ENCODE measurements around the gene SPTSSB.

DNA sequence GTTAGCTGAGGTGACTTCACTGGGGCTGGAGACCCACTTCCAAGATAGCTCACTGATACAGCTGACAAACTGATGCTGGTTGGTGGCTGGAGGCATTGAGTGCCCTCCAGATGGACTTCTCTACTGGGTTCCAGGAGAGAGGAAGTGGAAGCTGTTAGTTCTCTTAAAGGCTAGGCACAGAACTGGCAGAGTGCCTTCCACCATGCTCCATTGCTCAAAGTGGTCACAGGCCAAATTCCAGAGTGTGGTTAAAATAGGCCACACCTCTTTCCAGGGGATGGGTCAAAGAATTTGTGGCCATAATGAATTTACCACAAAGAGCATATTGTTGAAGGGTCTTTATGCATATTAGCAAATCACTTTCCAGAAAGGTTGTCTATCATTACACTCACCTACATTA is 76.0 kb downstream of the SPTSSB start:
- TF ChIP-seq, protein P1, sequence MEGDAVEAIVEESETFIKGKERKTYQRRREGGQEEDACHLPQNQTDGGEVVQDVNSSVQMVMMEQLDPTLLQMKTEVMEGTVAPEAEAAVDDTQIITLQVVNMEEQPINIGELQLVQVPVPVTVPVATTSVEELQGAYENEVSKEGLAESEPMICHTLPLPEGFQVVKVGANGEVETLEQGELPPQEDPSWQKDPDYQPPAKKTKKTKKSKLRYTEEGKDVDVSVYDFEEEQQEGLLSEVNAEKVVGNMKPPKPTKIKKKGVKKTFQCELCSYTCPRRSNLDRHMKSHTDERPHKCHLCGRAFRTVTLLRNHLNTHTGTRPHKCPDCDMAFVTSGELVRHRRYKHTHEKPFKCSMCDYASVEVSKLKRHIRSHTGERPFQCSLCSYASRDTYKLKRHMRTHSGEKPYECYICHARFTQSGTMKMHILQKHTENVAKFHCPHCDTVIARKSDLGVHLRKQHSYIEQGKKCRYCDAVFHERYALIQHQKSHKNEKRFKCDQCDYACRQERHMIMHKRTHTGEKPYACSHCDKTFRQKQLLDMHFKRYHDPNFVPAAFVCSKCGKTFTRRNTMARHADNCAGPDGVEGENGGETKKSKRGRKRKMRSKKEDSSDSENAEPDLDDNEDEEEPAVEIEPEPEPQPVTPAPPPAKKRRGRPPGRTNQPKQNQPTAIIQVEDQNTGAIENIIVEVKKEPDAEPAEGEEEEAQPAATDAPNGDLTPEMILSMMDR (IDR thresholded peaks at IDR 0.05) = no peak
- TF ChIP-seq POLR2A (IDR thresholded peaks at IDR 0.05) = no peak
